Measurements from ENCODE around the gene TMEM132C.

TMEM132C gene

DNA sequence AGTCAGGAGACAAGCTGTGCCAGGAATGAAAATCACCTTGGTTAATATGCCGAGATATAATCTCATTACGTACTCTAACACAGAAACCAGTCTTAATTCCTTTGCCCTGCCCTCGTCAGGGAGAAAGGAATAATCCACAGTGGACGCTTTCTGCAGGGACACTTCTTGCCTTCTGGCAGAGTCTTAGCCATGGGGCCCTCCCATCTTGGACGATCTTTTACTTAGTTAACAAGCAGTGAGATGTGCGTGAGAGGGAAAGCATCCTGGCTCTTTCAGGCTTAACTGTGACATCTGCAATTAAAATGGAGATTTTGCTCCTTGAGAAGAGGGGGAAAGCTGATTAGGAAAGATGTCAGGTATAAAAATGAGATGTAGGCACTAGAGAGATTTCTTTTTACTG lies 246.4 kb downstream of the TMEM132C start:
- Histone ChIP-seq H3K36me3 (ENCODE audit: control insufficient read depth in 1 of 2, insufficient read depth in 2 of 2, low read depth in 1 of 2, low read length in 2 of 2) (no peaks in the 10 kb centered on the region), H3K27ac (ENCODE audit: low read length, poor library complexity, severe bottlenecking) (no peak overlapping the region), H4K8ac (ENCODE audit: low read length) (no peak overlapping the region), H3K9me3 (ENCODE audit: control insufficient read depth, low read length) (peaks cover 16% of the 10 kb centered on the region), H3K23ac (ENCODE audit: low read length in 2 of 2) (no peak overlapping the region), H2BK120ac (ENCODE audit: low read depth, low read length) (no peak overlapping the region), H2BK15ac (ENCODE audit: low read depth, poor library complexity, severe bottlenecking) (no peak overlapping the region), H2AK5ac (ENCODE audit: low read length, severe bottlenecking) (no peak overlapping the region), H2BK12ac (ENCODE audit: low read length in 2 of 2) (no peak overlapping the region), H3K18ac (ENCODE audit: low read depth in 1 of 2, low read length in 2 of 2) (no peak overlapping the region), H3K9ac (ENCODE audit: low read length) (no peak overlapping the region), H2BK5ac (ENCODE audit: low read depth, low read length, poor library complexity, severe bottlenecking) (no peak overlapping the region), H4K91ac (ENCODE audit: low read length) (no peak overlapping the region), H3K4ac (ENCODE audit: low read depth in 1 of 2, low read length in 2 of 2) (no peak overlapping the region), H3K79me1 (replicated peaks; ENCODE audit: low read length, poor library complexity, severe bottlenecking) (no peaks in the 10 kb centered on the region), H3K4me1 (ENCODE audit: control insufficient read depth, insufficient read depth, low read depth, low read length) (no peaks in the 10 kb centered on the region), H3K4me3 (ENCODE audit: insufficient read depth in 1 of 2, low read depth in 1 of 2, low read length in 2 of 2) (no peak overlapping the region), H3K27me3 (ENCODE audit: control insufficient read depth in 1 of 2, insufficient read depth in 1 of 2, low read length in 2 of 2) (no peaks in the 10 kb centered on the region), H3K4me2 (ENCODE audit: low read length, poor library complexity, severe bottlenecking) (no peak overlapping the region), H3K14ac (ENCODE audit: low read length in 2 of 2) (no peak overlapping the region), H2AFZ (ENCODE audit: low read depth, low read length) (no peak overlapping the region)
- no peak for DNase-seq
- 67% methylated on average over 6 of the region's 6 CpGs for WGBS

DNA sequence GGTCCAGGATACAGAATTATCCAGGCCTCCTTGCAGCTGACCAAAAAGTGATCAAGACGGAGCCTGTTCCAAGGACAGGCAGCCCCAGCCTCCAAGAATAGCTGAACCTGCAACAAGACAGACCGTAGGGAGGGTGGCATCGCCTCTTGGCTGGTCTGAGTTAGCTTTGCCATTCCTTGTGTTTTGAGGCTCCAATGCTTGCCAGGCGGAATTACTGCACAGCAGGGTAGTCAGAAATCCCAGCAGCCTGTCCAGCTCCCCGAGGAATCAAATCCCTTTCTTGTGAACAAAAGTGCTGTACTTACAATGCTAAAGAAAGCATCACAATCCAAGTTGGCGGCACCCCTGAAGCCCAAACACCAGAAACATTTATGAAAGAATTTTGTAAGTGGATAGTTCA lies 246.9 kb downstream of the TMEM132C start:
- no peak for DNase-seq
- H2BK120ac ChIP-seq (ENCODE audit: low read depth, low read length) = no peak overlapping the region
- no peak overlapping the region for H3K9ac ChIP-seq (ENCODE audit: low read length)
- H3K23ac ChIP-seq (ENCODE audit: low read length in 2 of 2) = no peak overlapping the region
- H3K4me3 ChIP-seq (ENCODE audit: insufficient read depth in 1 of 2, low read depth in 1 of 2, low read length in 2 of 2) = no peak overlapping the region
- no peak overlapping the region for H3K14ac ChIP-seq (ENCODE audit: low read length in 2 of 2)
- H2AK5ac ChIP-seq (ENCODE audit: low read length, severe bottlenecking) = no peak overlapping the region
- WGBS = 69% methylated on average over 5 of the region's 6 CpGs
- H2BK5ac ChIP-seq (ENCODE audit: low read depth, low read length, poor library complexity, severe bottlenecking) = no peak overlapping the region
- H2AFZ ChIP-seq (ENCODE audit: low read depth, low read length) = no peak overlapping the region
- H2BK15ac ChIP-seq (ENCODE audit: low read depth, poor library complexity, severe bottlenecking) = no peak overlapping the region
- no peak overlapping the region for H4K8ac ChIP-seq (ENCODE audit: low read length)
- H3K4me1 ChIP-seq (ENCODE audit: control insufficient read depth, insufficient read depth, low read depth, low read length) = no peaks in the 10 kb centered on the region
- H3K27me3 ChIP-seq (ENCODE audit: control insufficient read depth in 1 of 2, insufficient read depth in 1 of 2, low read length in 2 of 2) = no peaks in the 10 kb centered on the region
- no peak overlapping the region for H3K18ac ChIP-seq (ENCODE audit: low read depth in 1 of 2, low read length in 2 of 2)
- no peaks in the 10 kb centered on the region for H3K79me1 ChIP-seq (replicated peaks; ENCODE audit: low read length, poor library complexity, severe bottlenecking)
- H3K27ac ChIP-seq (ENCODE audit: low read length, poor library complexity, severe bottlenecking) = no peak overlapping the region
- no peak overlapping the region for H2BK12ac ChIP-seq (ENCODE audit: low read length in 2 of 2)
- no peak overlapping the region for H3K4me2 ChIP-seq (ENCODE audit: low read length, poor library complexity, severe bottlenecking)
- H3K36me3 ChIP-seq (ENCODE audit: control insufficient read depth in 1 of 2, insufficient read depth in 2 of 2, low read depth in 1 of 2, low read length in 2 of 2) = no peaks in the 10 kb centered on the region
- H3K9me3 ChIP-seq (ENCODE audit: control insufficient read depth, low read length) = peaks cover 16% of the 10 kb centered on the region
- H3K4ac ChIP-seq (ENCODE audit: low read depth in 1 of 2, low read length in 2 of 2) = no peak overlapping the region
- no peak overlapping the region for H4K91ac ChIP-seq (ENCODE audit: low read length)

DNA sequence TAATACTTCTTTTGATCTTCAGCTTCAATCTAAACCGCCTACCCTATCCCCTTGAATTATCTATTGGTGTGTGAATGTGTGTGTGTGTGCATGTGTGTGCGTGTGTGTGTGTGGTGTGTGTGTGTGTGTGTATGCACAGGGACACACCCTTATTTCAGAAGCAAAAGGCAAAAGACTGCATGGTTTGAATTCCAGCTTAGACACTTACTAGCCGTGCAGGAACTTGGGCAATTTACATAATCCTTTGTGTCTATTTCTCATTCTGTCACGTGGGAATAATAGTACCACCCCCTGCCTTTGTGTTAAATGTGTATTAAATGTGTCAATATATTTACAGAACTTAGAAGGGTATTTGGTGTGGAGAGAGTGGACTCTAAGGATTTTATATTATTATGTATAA lies 251.7 kb downstream of the TMEM132C start:
- no peak overlapping the region for H3K23ac ChIP-seq (ENCODE audit: low read length in 2 of 2)
- no peaks in the 10 kb centered on the region for H3K36me3 ChIP-seq (ENCODE audit: control insufficient read depth in 1 of 2, insufficient read depth in 2 of 2, low read depth in 1 of 2, low read length in 2 of 2)
- H3K27me3 ChIP-seq (ENCODE audit: control insufficient read depth in 1 of 2, insufficient read depth in 1 of 2, low read length in 2 of 2) = no peaks in the 10 kb centered on the region
- H3K4me1 ChIP-seq (ENCODE audit: control insufficient read depth, insufficient read depth, low read depth, low read length) = no peaks in the 10 kb centered on the region
- no peak overlapping the region for H3K18ac ChIP-seq (ENCODE audit: low read depth in 1 of 2, low read length in 2 of 2)
- H4K91ac ChIP-seq (ENCODE audit: low read length) = no peak overlapping the region
- H4K8ac ChIP-seq (ENCODE audit: low read length) = no peak overlapping the region
- no peak overlapping the region for H3K14ac ChIP-seq (ENCODE audit: low read length in 2 of 2)
- H2BK15ac ChIP-seq (ENCODE audit: low read depth, poor library complexity, severe bottlenecking) = no peak overlapping the region
- no peak for DNase-seq
- WGBS = 86% methylated on average over 1 of the region's 4 CpGs
- peaks cover 25% of the 10 kb centered on the region for H3K9me3 ChIP-seq (ENCODE audit: control insufficient read depth, low read length)
- H3K9ac ChIP-seq (ENCODE audit: low read length) = no peak overlapping the region
- no peak overlapping the region for H3K4me3 ChIP-seq (ENCODE audit: insufficient read depth in 1 of 2, low read depth in 1 of 2, low read length in 2 of 2)
- no peak overlapping the region for H2BK12ac ChIP-seq (ENCODE audit: low read length in 2 of 2)
- H2BK5ac ChIP-seq (ENCODE audit: low read depth, low read length, poor library complexity, severe bottlenecking) = no peak overlapping the region
- no peak overlapping the region for H2BK120ac ChIP-seq (ENCODE audit: low read depth, low read length)
- H3K4me2 ChIP-seq (ENCODE audit: low read length, poor library complexity, severe bottlenecking) = no peak overlapping the region
- no peak overlapping the region for H2AK5ac ChIP-seq (ENCODE audit: low read length, severe bottlenecking)
- H3K79me1 ChIP-seq (replicated peaks; ENCODE audit: low read length, poor library complexity, severe bottlenecking) = no peaks in the 10 kb centered on the region
- H3K27ac ChIP-seq (ENCODE audit: low read length, poor library complexity, severe bottlenecking) = no peak overlapping the region
- H2AFZ ChIP-seq (ENCODE audit: low read depth, low read length) = no peak overlapping the region
- H3K4ac ChIP-seq (ENCODE audit: low read depth in 1 of 2, low read length in 2 of 2) = no peak overlapping the region

DNA sequence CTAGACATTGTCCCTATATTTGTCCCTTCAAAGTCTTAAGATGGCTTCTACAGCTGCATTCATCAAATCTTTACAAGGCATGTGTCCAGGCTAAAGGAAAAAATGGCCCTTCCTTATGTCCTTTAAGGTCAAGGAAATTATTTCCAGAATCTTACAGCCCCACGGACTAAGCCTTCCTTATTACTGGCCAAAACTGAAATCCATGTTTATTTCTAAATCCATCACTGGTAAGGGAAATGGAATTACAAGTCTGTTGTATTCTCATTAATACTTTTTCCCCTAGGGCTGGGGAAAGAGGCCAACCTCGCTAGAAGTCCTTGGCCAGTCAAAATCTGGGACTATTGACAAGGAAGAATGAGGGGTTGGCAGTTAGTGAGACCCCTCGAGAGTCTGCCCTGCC lies 252.5 kb downstream of the TMEM132C start:
- no peak overlapping the region for H3K18ac ChIP-seq (ENCODE audit: low read depth in 1 of 2, low read length in 2 of 2)
- H4K8ac ChIP-seq (ENCODE audit: low read length) = no peak overlapping the region
- no peak overlapping the region for H4K91ac ChIP-seq (ENCODE audit: low read length)
- no peak for DNase-seq
- H3K23ac ChIP-seq (ENCODE audit: low read length in 2 of 2) = no peak overlapping the region
- H2BK12ac ChIP-seq (ENCODE audit: low read length in 2 of 2) = no peak overlapping the region
- H3K9me3 ChIP-seq (ENCODE audit: control insufficient read depth, low read length) = peaks cover 25% of the 10 kb centered on the region
- H2BK15ac ChIP-seq (ENCODE audit: low read depth, poor library complexity, severe bottlenecking) = no peak overlapping the region
- H3K14ac ChIP-seq (ENCODE audit: low read length in 2 of 2) = no peak overlapping the region
- 39% methylated on average over 2 of the region's 3 CpGs for WGBS
- no peak overlapping the region for H3K4me2 ChIP-seq (ENCODE audit: low read length, poor library complexity, severe bottlenecking)
- no peak overlapping the region for H2BK5ac ChIP-seq (ENCODE audit: low read depth, low read length, poor library complexity, severe bottlenecking)
- no peaks in the 10 kb centered on the region for H3K79me1 ChIP-seq (replicated peaks; ENCODE audit: low read length, poor library complexity, severe bottlenecking)
- no peaks in the 10 kb centered on the region for H3K27me3 ChIP-seq (ENCODE audit: control insufficient read depth in 1 of 2, insufficient read depth in 1 of 2, low read length in 2 of 2)
- no peaks in the 10 kb centered on the region for H3K36me3 ChIP-seq (ENCODE audit: control insufficient read depth in 1 of 2, insufficient read depth in 2 of 2, low read depth in 1 of 2, low read length in 2 of 2)
- no peak overlapping the region for H3K4ac ChIP-seq (ENCODE audit: low read depth in 1 of 2, low read length in 2 of 2)
- no peak overlapping the region for H3K4me3 ChIP-seq (ENCODE audit: insufficient read depth in 1 of 2, low read depth in 1 of 2, low read length in 2 of 2)
- H3K4me1 ChIP-seq (ENCODE audit: control insufficient read depth, insufficient read depth, low read depth, low read length) = no peaks in the 10 kb centered on the region
- H2AK5ac ChIP-seq (ENCODE audit: low read length, severe bottlenecking) = no peak overlapping the region
- no peak overlapping the region for H3K9ac ChIP-seq (ENCODE audit: low read length)
- no peak overlapping the region for H2AFZ ChIP-seq (ENCODE audit: low read depth, low read length)
- H3K27ac ChIP-seq (ENCODE audit: low read length, poor library complexity, severe bottlenecking) = no peak overlapping the region
- no peak overlapping the region for H2BK120ac ChIP-seq (ENCODE audit: low read depth, low read length)
